CD4-positive, alpha-beta T cell treated with Interleukin-21 for 1 hour (primary cell): ENCODE results near the gene KIF12.
"Not testable (repeated sequence)": the region's sequence is repeated elsewhere in the genome, so short reads cannot be mapped to it uniquely, and the experiment has no call there.

Experiments
- DNase-seq: peaks from one replicate; pipeline ENCODE4 v3.0.0-alpha.2; 2020

The KIF12 gene

DNA sequence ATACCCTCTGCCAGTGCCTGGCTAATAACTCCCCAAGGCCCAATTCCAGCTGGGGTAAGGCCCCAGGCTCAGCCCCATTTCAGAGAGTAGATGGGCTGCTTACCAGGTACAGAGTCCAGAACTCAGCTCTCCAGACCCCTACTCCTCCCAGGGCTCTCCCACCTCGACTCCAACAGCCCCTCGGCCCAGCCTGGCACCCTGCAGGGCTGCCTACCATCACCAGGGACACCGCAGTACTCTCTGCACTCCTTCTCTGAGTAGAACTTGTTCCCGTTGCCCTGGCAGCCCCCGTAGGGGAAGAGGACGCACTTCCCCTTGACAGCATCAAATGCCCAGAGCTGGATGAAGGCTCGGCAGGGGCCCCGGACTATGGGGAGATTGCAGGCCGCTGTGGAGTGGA, 38.4 kb downstream of the KIF12 start:
- no peak for DNase-seq

DNA sequence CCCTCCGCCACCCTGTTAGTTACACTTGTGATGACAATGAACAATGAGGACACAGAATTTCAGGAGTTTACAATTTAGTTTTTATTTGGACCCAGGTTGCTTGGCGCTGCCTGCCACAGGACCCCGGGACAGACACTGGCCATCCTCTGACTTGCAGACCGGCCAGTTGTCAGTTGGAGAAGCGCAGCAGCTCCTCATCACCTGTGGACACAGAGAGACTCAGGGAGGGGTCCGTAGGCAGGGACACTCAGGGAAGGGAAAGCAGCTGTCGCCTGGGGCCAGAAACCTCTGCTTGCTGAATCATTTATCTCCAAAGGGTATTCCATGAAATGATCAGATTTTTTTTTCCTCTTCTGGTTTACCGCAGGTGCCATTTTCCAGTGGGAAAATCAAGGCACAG, 39.0 kb downstream of the KIF12 start:
- DNase-seq: no peak

DNA sequence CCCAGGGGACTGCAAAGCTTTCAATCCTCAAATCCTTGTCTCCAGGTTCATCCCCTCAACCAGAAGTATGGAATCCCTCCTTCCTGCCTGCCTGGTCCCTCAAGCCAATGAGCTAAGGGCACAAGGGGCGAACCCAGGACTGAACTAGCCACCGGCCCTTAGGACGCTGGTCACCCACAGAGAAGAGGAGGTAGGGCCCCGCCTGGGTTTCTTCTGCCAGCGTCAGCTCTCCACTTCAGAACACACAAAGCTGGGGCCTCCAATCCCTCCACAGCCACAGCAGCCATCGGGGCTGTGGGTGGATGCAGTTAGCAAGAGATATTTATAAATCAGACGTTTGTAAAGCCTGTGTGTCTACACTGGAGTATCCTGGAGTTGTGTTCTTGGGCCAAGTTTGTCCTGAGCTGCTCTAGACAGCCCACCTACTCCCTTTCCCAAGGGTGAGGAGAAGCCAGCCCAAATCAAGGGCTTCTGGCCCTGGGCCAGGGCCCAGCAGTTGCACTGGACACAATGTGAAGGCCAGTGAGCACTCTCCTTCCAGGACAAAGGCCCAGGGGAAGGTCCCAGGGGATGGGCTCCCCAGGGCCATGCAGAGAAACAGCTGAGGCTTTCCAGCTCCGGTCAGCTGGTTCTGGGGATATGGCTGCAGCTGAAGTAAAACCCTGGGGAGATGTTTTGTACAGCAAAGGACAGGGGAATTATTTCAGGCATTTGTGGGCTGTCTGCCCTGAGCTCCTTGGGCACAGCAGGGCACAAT, 39.9 kb downstream of the KIF12 start:
- DNase-seq: no peak

GRCh38 chr9:114058688-114059046, 40.4 kb downstream of the KIF12 start:
- DNase-seq: no peak

- no peak for DNase-seq
Measured at GRCh38 chr9:114057161-114057885, 41.8 kb downstream of the KIF12 start.

- DNase-seq: no peak
Measured at GRCh38 chr9:114056527-114056926, 42.6 kb downstream of the KIF12 start.

DNA sequence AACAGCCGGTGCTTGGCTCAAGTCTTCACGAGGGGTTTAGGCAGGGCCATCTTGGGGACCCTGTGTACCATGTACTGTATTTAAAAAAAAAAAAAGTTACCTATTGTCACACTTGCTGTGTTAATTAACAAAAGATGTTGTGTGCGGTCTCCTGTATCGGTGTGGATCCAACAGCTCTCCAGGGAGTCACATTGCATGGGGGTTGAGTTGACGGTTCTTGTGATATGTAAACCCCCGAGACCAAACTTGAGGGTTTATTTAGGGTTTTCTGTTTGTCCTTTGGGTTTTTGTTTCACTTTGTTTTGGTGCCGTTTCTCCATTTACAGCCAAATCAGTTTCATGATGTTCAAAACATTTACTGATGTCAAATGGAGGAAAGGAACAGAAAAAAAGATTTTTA, 43.2 kb downstream of the KIF12 start:
- no peak for DNase-seq

GRCh38 chr9:114055061-114055460, 44.0 kb downstream of the KIF12 start:
- DNase-seq: no peak

GRCh38 chr9:114054191-114054690, 44.9 kb downstream of the KIF12 start:
- DNase-seq: no peak

- no peak for DNase-seq
Measured at GRCh38 chr9:114053246-114054005, 45.7 kb downstream of the KIF12 start.

DNA sequence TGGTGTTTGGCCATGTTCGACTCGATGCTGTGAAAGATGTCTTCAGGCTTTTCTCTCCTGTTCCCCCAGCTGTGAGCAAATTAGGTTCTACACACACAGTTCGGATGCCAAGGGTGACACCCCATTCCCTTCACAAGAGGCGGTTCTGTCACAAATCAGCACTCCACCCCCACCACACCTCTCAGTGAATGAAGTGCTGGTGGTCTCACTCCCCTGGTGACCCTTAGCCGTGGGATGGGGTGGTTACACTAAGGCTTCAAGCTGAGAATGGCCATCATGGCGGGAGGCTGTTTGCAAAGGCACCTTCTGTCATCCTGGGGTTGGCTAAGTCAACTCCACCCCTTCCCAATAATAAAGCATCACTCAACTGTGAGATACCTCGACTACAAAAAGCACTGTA, 47.4 kb downstream of the KIF12 start:
- no peak for DNase-seq

DNA sequence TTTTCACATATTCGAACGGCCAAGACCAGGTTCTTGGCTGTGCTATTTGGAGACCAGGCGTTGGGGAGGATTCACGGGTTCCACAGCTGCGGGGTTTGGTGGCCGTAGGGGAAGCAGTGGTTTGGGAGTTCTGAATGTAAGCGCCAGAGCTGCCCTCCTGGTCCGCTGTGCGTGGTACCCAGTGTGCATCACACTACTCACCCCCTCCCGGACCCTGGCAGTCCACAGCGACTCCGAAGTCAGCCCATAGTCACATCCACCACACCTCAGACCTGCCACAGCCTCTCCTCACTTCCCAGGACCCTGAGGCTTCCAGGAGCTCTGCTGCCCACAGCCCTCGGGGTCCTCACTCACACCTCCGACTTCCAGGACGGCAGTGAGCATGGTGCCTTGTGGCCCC, 47.8 kb downstream of the KIF12 start:
- DNase-seq: no peak

- no peak for DNase-seq
Measured at GRCh38 chr9:114050646-114051045, 48.4 kb downstream of the KIF12 start.

DNA sequence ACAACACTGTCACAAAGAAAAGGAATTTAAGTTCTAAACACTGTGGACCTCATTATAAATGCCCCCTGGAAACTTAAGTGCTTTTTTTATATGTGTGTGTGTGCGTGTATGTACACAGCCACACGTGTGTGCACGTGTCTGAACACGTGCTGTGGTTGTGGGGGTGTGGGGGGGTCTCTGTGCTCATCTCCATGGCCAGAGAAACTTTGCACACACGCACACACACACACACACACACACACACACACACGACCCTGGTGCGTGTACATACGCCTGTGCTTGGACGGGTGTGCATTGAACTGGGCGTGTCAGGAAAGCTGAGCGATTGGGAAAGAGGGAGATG, 48.9 kb downstream of the KIF12 start:
- DNase-seq: no peak

DNA sequence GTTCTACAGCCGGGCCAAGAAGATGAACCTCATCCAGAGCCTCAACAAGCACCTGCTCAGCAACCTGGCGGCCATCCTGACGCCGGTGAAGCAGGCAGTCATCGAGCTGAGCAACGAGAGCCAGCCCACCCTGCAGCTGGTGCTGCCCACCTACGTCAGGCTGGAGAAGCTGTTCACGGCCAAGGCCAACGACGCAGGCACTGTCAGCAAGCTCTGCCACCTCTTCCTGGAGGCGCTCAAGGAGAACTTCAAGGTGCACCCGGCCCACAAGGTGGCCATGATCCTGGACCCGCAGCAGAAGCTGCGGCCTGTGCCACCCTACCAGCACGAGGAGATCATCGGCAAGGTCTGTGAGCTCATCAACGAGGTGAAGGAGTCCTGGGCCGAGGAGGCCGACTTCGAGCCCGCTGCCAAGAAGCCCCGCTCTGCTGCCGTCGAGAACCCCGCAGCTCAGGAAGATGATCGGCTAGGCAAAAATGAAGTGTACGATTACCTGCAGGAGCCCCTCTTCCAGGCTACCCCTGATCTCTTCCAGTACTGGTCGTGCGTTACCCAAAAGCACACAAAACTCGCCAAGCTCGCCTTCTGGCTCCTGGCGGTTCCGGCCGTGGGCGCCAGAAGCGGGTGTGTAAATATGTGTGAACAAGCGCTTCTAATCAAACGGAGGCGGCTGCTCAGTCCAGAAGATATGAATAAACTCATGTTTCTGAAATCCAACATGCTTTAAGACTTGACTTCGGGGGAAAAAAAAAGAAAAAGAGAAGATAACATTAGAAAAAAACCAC, 49.5 kb downstream of the KIF12 start:
- DNase-seq: no peak

DNA sequence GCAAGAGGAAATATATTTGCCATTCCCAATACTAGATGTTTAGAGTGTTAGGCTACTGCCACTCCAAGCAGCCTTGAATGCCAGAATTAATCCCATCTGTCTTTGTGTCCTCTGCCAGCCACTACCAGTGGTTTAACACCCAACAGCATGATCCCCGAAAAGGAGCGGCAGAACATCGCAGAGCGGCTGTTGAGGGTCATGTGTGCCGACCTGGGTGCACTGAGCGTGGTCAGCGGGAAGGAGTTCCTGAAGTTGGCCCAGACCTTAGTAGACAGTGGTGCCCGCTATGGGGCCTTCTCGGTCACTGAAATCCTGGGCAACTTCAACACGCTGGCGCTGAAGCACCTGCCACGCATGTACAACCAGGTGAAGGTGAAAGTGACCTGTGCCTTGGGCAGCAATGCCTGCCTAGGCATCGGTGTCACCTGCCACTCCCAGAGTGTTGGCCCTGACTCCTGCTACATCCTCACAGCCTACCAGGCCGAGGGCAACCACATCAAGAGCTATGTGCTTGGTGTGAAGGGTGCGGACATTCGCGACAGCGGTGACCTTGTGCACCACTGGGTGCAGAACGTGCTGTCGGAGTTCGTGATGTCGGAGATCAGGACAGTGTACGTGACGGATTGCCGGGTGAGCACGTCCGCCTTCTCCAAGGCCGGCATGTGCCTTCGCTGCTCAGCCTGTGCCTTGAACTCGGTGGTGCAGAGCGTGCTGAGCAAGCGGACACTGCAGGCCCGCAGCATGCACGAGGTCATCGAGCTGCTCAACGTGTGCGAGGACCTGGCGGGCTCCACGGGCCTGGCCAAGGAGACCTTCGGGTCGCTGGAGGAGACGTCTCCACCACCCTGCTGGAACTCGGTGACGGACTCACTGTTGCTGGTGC, 50.3 kb downstream of the KIF12 start:
- DNase-seq: no peak

DNA sequence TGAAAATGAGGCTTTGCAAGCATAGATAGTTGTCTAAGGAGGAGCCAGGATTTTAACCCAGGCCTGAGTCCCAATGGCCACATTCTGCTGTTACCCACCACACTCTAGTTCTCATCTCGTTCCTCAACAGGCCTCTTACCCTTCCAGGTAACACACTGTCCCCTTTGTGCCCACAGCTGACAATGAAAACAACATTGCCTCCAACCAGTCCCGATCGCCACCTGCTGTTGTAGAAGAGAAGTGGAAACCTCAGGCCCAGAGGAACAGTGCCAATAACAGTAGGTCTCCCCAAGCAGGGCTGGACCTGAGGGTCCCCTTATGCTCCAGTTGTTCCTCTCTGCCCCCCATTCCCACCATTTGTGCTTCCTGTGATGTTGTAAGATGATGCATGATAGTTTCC, 51.4 kb downstream of the KIF12 start:
- DNase-seq: no peak

- no peak for DNase-seq
Measured at GRCh38 chr9:114046875-114047274, 52.2 kb downstream of the KIF12 start.

GRCh38 chr9:114046237-114046755, 52.8 kb downstream of the KIF12 start:
- DNase-seq: no peak

DNA sequence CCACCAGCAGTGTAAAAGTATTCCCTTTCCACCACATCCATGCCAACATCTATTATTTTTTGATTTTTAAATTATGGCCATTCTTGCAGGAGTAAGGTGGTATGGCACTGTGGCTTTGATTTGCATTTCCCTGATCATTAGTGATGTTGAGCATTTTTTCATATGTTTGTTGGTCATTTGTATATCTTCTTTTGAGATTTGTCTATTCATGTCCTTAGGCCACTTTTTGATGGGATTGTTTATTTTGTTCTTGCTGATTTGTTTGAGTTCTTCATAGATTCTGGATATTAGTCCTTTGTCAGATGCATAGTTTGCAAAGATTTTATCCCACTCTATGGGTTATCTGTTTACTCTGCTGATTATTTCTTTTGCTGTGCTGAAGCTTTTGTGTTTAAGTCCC, 55.4 kb downstream of the KIF12 start:
- not testable (repeated sequence) for DNase-seq
